NK-92 (cell line): Measurements from ENCODE around the gene ANKRD11.

Experiments
- DNase-seq: peaks from one replicate; lab custom pipeline; 2025; ENCODE audit not compliant: unreplicated experiment; lab: John Stamatoyannopoulos, UW

ANKRD11 gene

DNA sequence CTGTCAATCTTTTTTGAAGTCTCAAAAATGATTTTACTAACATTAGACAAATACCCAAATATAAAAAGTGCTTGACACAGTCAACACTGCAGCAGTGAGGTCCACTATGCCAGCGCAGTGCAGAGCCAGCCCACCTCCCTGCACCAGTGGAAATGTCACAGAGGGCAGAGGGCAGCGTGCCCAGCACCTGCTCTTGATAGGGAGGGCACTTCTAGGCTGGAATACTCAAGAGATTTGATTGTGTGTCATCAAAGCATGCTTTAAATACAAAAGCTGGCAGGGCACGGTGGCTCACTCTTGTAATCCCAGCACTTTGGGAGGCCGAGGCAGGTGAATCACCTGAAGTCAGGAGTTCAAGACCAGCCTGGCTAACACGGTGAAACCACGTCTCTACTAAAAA is 136.0 kb downstream of the ANKRD11 start:
- no peak for DNase-seq

DNA sequence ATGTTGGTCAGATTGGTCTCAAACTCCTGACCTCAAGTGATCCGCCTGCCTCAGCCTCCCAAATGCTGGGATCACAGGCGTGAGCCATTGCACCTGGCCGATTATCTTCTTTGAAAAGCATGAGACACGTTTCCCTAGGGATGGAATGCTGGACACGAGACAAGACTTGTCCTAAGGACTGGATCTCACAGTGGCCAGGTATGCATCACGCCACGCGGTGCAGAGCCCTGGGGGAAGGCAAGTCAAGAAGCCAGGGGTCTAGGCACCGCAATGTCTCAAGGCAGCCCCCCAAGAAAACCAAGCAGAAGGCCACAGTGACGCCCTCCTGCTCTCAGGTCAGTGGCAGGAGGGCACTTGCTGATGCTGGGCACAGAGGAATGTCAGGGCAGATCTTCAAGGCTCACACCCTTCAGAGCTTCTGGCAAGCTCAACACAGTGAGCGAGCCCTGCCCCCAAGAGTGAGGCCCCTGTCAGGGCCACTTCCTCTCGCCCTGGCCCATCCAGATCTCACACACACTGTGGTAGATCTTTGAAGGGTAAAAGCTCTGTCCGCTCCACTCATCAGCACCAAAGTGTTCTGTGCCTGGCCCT is 138.2 kb downstream of the ANKRD11 start:
- DNase-seq: no peak

DNA sequence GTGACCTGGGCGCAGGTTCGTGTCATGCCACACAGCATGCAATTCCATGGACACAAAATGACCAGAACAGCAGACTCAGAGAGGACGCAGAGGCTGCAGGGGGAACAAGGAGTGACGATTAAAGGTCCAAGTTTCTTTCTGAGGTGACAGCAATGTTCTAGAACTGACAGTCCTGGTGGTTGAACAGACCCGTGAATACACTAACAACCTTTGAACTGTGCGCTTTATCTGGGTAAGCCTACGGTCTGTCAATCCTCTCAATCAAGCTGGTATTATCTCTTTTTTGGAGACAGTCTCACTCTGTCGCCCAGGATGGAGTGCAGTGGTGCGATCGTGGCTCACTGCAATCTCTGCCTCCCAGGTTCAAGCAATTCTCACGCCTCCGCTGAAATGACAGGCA is 138.7 kb downstream of the ANKRD11 start:
- DNase-seq: no peak

DNA sequence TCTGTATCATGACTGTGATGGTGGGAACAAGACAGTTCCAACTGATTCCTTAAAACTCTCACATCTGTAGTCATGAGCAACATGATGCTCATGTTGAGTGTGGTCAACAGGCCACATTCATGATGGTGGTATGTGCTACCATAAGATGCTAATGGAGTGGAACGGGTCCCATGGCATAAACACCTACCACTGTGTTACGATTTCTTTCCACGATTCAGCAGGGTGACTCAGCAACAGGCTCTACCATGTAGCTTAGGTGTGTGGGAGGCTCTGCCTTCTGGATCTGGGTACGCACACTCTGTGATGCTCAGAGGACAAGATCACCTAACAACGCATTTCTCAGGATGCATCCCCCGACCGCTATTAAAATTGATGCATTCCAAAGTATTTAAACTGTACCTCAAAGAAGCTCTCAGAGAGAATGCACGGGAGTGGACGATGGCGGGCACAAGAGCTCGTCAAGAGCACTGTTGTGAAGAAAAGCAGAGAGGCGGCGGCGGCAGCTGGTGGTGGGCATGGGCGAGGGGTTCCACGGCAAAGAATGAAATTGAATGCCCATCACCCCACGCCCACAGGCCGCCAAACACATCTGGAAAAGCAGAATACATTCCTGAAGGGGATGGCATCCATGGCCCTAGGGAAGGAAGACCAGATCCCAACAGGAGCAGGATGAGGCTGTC is 139.5 kb downstream of the ANKRD11 start:
- no peak for DNase-seq

DNA sequence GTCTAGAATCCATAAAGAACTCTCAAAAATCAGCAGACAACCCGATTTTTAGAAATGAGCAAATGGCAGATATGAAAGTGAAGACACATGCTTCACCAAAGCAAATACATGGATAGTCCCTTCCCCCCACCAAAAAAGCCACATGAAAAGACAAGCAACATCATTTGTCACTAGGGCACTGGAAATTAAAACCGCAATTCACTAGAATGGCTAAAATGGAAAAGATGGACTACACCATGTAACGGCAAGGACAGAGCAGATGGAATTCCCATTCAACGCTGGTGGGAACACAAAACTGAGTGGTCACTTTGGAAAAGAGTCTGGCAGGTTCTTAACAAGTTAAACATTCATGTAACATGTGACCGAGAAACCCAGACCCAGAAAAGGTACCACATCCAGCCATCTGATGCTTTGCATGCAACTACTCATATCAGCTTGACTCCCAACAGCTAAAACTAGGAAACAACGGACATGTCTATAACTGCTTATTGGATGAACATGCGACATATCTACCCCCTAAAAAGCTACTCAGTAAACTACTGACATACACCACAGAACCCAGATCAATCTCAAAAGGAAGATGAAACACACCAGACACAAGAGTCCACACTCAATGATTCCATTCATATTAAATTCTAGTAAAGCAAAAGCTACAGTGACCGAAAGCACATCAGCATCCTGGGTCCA is 140.3 kb downstream of the ANKRD11 start:
- no peak for DNase-seq

DNA sequence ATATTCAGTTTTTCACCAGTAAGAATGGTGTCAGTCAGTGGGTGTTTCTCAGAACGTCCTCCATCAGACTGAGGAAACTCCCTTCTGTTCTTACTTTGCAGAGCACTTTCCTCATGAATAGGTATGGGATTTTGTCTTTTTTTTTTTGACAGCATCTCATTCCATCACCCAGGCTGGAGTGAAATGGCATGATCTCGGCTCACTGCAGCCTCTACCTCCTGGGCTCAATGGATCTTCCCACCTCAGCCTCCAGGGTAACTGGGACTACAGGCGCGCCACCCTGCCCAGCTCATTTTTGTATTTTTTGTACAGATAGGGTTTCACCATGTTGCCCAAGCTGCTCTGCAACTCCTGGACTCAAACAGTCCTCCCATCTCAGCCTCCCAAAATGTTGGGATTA is 142.6 kb downstream of the ANKRD11 start:
- no peak for DNase-seq

DNA sequence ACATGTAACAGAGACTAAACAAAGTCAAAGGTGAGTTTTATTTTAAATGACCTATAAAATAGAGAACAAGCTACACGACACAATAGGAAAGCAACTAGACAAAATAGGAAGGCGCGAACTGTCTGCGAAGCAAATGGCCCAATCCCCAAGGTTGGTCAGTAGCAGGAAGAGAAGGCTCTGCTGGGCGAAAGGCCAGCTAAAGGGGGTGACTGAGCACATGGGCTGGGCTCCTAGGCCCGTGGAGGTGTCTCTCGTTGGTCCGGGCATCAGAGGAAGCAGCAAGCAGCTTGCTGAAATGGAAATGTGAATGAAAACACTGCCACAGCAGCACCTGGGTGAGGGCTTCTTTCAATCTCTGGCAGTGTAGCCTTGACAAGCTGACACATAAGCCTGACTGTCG is 143.5 kb downstream of the ANKRD11 start:
- DNase-seq: no peak

DNA sequence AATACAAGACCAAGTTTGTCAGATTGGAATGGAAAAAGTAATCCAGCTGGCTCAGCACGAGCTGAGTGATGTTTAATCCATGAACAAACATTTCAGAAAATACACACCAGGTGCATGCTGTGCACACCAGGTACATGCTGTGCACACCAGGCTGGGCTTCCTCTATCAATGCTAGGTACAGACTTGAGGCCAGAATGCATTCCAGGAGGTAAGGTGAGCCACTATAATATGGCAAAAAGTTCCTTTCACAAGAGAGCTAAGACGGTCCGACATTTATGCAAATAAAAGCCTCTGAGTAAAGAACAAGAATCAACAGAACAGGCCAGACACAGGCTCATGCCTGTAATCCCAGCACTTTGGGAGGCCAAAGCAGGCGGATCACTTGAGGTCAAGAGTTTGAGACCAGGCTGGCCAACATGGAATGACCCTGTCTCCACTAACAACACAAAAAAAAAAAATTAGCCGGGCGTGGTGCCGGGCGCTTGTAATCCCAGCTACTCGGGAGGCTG is 144.7 kb downstream of the ANKRD11 start:
- no peak for DNase-seq

DNA sequence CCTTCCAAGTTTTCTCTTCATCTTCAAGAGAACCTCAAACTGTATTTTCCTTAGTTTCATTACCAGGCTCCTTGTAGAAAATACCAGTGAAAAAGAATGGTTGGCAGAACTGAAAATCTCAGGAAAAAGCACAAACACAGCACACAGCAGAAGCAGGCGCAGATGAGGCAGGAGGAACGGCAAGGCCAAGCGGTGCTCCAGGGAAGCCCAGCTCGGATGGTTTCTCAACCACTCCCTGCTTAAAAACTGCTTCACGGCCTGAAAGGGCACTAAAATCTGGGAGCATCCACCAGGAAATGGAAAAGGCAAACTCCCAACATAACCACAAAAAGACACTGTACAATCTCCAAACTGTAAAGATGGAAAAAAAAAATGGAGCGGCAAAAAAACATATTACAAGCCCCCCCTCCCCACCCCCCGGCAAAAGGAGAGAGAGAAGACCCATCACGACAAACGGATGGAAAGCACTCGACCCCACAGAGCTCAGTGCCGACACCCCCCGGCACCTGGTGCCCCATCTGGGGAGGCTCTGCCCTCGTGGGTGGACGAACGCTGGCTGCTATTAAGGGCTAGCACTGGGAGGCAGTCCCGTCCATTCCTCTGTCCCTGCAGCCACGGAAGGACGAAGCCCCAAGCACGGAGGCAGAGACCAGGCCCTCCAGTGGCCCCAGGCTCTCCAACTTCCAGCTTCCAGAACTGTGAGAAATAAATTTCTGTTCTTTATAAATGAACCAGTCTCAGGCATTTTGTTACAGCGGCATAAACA is 145.3 kb downstream of the ANKRD11 start:
- no peak for DNase-seq

DNA sequence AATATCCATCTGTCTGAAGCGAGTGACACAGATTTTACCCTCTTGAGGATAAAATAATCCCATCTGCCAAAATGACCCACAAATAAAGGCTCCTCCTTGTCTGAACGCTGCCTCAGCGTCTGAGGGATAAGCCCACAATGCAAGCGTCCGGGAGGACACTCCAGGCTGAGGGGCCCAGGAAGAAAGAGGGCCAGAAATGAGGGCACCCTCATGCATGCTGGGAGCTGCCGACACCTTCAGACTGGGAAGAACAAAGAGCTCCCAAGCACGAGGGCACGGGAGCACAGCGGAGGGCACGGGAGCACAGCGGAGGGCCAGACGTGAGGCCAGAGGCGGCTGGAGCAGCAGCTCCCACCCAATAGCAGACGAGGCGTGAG is 145.9 kb downstream of the ANKRD11 start:
- DNase-seq: no peak

DNA sequence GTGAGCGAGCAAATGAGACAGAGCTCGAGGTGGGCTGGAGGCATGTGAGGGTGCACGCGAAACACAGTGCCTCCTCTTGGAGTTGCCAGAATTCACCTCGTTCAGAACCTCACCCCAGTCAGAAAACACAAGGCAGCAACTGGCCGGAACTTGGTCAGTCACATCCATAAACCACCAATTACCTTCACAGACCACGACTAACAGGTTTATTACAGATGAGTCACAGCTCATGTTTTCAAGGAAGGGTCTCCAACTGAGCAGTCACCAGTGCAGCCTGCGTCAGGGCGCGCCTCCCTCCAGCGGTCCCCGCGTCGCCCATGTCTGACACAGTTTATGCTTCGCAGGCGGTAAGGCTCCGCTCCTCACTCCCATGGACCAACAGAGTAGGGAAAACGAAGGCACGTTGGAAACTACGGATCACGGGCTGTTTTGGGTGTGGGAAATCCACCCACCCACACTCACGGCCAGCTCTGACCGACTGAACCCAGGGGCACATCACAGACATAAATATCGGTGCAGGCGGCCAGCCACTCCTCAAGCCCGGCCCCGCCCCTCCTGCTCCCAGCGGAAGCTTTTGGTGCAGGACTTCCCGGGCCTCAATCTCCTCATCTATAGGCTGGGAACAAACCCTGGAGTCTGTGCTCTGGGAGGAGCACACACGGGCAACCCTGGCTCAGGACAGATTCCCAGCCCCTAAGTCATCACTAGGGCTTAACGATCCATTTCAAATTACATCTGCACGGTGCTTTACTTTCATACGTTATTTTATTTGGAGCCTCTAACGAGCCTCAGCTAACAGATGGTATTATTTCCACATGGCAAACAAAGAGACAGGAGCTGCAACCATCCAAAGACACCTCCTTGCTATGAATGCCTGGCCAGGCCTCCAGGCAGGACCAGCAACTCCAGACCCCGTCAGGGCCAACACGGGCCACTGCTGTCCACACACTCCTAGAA is 146.6 kb downstream of the ANKRD11 start:
- DNase-seq: no peak

DNA sequence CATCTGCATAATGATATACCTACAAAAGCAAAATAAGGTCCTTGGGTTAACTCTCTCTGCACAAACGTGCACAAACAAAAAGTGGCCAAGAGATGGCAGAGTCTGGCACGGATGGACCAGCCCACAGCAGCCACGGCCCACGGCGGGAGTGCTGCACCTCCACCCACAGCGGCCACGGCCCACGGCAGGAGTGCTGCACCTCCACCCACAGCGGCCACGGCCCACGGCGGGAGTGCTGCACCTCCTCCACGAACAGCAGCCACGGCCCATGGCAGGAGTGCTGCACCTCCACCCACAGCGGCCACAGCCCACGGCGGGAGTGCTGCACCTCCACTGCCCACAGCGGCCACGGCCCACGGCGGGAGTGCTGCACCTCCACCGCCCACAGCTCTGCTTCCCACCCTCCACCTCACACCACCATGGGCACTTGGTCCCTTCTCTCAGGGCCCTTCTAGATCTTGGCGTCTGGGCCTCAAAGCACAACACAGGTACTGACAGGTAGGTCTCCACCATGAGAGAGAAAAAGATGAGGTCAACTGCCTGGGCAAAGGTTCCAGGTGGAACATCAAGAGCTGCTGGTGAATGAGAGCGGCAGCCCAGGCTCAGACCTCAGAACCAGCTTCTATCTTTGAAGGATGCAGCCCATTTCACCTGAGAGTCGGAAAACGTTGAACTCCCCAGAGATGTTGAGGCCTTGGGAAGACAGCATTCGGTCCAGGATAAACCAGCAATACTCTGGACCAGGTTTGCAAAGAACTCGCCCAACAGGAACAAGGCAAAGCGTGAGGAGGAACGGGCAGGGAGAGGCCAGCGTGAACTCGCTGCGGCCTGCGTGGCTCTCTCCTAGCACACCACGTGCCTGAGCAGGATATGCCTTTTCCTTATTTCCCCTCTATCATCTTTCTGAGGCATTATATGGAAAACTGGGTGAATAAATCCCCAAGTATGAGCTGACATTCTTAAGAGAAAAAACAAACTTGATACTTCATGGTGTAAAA is 148.4 kb downstream of the ANKRD11 start:
- no peak for DNase-seq

DNA sequence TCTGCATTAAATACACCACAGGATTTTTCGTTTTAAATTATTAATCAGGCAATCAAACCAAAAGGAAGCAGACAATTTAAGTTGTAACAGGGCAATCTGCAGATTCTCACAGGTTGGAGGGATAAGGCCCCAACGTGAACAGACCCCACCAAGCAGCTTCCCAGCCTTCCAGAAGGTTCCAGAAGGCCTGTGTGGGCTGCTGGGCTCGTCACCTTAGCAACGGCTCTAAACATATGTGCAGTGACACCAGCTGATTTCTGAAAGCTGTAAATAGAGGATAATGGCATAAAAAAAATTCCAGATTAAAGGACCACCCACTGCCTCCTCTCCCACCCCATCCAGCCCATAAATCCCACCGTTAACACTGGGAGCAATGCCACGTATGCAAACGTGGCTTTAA is 149.1 kb downstream of the ANKRD11 start:
- DNase-seq: no peak

DNA sequence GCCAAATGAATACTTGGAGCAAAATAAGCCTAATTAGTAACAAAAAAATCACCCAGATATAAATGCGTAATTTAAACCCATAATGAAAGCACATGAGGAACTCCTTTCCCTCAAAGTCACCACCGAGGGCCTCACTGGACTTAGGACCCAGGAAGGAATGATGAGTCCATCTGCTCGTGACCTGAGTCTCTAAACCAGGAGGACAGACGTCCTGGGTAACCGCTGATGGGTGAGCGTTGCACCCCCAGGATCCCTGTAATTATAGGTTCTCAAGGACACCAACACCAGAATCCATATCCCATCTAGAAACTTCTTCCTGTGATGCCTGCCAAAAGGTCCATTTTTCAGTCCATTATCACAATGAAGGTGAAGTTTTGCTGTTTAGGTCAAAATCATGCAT is 151.5 kb downstream of the ANKRD11 start:
- DNase-seq: no peak

DNA sequence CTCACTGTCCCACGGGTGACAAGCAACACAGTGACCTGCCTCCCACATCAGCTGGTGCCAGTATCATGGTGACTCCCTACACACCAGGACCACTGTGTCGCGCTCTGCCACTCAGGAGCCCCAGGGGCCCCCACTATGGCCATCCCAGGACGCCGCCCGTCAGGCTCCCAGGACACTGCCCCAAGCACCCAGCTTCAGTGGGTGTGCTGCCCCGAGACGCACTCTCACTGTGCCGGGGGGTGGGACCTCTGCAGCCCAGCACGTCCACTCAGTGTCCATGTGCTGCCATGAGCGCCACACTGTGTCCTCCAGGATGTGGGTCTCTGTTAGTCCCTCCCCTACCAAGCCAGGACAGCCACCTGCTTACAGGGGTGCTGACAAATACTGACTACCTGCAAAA is 152.4 kb downstream of the ANKRD11 start:
- no peak for DNase-seq

DNA sequence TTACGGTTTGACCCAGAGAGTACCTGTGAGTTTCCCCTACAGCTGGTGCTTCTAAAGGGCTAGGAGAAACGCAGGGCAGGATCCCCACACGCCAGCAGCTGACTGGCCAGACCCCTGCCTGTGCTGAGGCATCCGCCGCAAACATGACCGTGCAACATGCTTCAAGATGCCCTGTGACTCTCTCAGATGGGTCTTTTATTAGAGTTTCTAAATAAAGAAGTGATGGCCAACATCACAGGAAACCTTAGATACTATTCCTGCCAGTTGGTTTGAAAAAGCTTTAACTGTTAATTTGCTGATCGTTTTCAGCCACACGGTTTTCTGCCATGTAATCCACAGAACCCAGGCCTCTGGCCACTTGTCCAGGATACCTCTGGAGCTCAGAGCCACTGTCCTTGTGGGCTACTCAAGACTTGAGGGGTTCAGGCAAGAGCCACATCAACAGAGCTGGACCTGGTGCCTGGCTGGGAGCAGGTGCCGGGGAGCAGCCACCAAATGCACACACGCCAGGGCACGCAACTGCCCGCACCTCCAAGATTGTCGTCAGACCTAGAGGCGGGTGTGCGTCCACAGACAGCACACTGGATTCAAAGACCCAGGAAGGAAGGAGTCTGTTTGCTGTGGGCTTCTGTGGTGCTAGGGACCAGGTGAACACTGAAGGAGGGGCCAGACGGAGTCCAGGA is 154.4 kb downstream of the ANKRD11 start:
- no peak for DNase-seq

DNA sequence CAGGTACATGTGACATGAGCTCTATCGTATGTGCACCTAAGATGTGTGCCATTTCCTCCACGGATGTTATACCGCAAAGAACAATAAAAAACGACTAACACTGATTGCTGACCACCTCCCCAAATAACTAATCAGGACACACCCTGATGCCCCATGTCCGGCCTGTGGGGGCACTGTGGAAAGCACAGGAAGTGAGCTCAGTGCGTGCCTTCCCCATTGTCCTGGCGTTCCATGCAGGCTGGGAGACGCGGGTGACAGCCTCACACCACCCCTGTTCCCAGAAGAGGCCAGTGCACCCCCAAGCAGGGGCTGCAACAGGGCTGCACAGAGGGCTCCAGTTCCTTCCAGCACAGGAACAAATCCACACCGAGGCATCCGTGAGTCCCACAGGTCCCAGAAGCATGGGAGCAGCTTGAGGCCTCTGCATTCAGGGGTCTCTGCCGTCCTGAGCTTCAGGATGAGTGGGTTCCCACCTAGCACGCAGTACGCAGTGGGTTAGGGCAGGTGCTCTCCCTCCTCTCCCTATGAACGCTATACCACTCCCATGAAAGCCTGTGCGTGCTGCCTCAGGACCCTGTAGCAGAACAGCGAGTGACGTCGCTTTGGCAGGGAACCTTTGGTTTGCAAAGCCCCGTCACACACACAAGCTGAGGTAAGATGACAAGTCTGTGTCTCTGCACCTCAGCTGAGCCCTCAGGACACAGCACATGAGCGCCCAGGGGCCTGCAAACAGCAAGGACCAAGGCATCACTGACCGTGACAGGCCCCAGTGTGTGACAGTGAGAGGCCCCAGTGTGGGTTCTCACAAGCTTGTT is 155.2 kb downstream of the ANKRD11 start:
- DNase-seq: no peak

DNA sequence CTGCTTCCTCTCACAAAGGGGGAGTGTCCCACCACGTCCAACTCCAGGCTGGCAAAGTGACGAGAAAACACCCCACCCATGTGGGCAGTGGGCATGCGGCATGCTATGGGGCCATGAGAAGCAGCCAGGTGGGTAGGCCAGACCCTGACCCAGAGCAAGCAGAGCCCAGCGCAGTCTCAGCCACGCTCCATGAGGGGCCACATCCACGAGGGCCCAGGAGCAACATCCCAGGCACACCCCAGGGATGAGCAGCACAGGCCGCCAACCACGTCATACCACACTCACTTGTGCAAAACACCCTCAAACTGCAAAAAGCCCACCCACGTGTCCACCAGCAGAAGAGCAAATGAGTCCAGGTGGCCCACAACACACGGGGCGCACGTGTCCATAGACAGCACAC is 155.9 kb downstream of the ANKRD11 start:
- no peak for DNase-seq
